ENCODE results near the gene VSIG8.
"Not testable (repeated sequence)": the region's sequence is repeated elsewhere in the genome, so short reads cannot be mapped to it uniquely, and the experiment has no call there.

VSIG8 gene, protein sequence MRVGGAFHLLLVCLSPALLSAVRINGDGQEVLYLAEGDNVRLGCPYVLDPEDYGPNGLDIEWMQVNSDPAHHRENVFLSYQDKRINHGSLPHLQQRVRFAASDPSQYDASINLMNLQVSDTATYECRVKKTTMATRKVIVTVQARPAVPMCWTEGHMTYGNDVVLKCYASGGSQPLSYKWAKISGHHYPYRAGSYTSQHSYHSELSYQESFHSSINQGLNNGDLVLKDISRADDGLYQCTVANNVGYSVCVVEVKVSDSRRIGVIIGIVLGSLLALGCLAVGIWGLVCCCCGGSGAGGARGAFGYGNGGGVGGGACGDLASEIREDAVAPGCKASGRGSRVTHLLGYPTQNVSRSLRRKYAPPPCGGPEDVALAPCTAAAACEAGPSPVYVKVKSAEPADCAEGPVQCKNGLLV

DNA sequence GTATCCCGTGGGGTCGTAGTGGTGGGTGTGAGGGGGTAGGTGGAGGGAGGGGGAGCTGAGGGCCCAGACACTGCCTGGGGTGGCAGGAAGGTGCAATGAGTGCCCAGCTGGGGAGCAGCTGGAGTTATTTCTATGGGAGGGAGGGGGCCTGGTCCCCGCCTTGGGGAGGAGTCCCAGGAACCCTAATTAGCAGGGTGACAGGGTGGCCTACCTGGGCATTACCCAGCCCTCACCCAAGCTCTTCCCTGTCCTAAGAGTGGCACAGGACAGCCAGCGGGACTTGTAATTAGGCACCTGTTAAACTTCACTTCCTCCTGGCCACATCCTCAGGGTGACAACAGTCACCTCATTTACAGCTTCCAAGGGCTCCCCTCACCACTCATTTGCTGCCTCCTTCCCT, at the start of gene VSIG8:
VSIG8 (minus strand) TSS at position 101 of the 400 bp plus-strand sequence. CDS start 136 bp downstream, outside the sequence.
- Mint-ChIP-seq H3K36me3 (ENCODE audit: low read depth) (no peaks in the 10 kb centered on the region), H3K9me3 (no peaks in the 10 kb centered on the region), H3K4me3 (no peak within 1 kb of the TSS), H3K27ac (no peak within 1 kb of the TSS), H3K4me1 (ENCODE audit: low read depth) (peaks cover 14% of the 10 kb centered on the region), H3K27me3 (ENCODE audit: low read depth) (peaks cover 27% of the 10 kb centered on the region)

DNA sequence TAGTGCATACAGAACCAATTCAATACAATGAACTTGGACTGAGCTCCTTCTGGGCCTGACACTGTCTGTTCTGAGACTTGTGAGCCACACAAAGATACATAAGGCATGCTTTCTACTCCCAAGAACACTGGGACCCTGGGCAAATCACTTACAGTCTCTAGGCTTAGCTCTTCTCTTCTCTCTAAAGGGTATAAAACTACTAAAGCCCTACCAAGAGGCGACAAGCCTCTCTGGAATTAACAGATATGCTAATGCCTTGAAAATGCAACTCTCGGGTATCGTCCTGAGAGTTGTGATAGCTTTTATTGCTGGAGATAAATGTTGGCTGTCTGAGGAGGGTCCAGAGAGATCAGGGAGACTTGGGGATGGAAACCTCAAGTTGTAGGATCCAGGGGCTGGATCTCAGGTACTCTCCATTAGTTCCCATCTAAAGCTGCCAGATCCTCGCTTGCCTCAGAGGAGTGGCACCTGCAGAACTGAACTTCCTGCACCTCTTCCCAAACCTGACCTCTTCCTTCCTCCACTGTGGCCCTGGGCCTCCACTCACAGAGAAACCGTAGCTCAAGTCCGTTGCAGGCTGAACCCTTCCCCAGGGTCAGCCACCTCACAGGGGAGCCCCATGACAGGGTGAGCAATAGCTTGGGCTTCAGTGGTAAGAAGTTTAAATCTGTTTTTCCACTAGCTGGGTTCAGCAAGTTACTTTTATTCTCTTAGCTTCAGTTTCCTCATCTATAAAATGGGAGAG, 49.0 kb upstream of the VSIG8 start:
- Mint-ChIP-seq H3K27ac (peak overlapping the region; percentile 93), H3K36me3 (ENCODE audit: low read depth) (peaks cover 15% of the 10 kb centered on the region), H3K9me3 (no peaks in the 10 kb centered on the region), H3K4me3 (peak overlapping the region; percentile 42), H3K4me1 (ENCODE audit: low read depth) (peaks cover 51% of the 10 kb centered on the region), H3K27me3 (ENCODE audit: low read depth) (no peaks in the 10 kb centered on the region)

- Mint-ChIP-seq H3K36me3 (ENCODE audit: low read depth) (peaks cover 4% of the 10 kb centered on the region), H3K27me3 (ENCODE audit: low read depth) (peaks cover 3% of the 10 kb centered on the region), H3K27ac (no peak overlapping the region), H3K9me3 (no peaks in the 10 kb centered on the region), H3K4me1 (ENCODE audit: low read depth) (peaks cover 36% of the 10 kb centered on the region), H3K4me3 (no peak overlapping the region)
Measured at GRCh38 chr1:159908031-159908940, 45.8 kb upstream of the VSIG8 start.

- H3K4me3 Mint-ChIP-seq, result no peak overlapping the region
- H3K27ac Mint-ChIP-seq, result peak overlapping the region; percentile 0
- no peaks in the 10 kb centered on the region for H3K9me3 Mint-ChIP-seq
- peaks cover 4% of the 10 kb centered on the region for H3K36me3 Mint-ChIP-seq (ENCODE audit: low read depth)
- peaks cover 27% of the 10 kb centered on the region for H3K4me1 Mint-ChIP-seq (ENCODE audit: low read depth)
- peaks cover 4% of the 10 kb centered on the region for H3K27me3 Mint-ChIP-seq (ENCODE audit: low read depth)
Measured at GRCh38 chr1:159906960-159907359, 44.5 kb upstream of the VSIG8 start.

GRCh38 chr1:159904036-159904435, 41.6 kb upstream of the VSIG8 start:
- H3K36me3 Mint-ChIP-seq (ENCODE audit: low read depth); H3K4me1 Mint-ChIP-seq (ENCODE audit: low read depth); H3K4me3 Mint-ChIP-seq; H3K9me3 Mint-ChIP-seq; H3K27me3 Mint-ChIP-seq (ENCODE audit: low read depth); H3K27ac Mint-ChIP-seq: not testable (repeated sequence)

- H3K4me1 Mint-ChIP-seq (ENCODE audit: low read depth), result peaks cover 4% of the 10 kb centered on the region
- no peak overlapping the region for H3K27ac Mint-ChIP-seq
- H3K36me3 Mint-ChIP-seq (ENCODE audit: low read depth), result no peaks in the 10 kb centered on the region
- H3K9me3 Mint-ChIP-seq, result no peaks in the 10 kb centered on the region
- H3K4me3 Mint-ChIP-seq, result no peak overlapping the region
- H3K27me3 Mint-ChIP-seq (ENCODE audit: low read depth), result peaks cover 4% of the 10 kb centered on the region
Measured at GRCh38 chr1:159902541-159902940, 40.1 kb upstream of the VSIG8 start.

DNA sequence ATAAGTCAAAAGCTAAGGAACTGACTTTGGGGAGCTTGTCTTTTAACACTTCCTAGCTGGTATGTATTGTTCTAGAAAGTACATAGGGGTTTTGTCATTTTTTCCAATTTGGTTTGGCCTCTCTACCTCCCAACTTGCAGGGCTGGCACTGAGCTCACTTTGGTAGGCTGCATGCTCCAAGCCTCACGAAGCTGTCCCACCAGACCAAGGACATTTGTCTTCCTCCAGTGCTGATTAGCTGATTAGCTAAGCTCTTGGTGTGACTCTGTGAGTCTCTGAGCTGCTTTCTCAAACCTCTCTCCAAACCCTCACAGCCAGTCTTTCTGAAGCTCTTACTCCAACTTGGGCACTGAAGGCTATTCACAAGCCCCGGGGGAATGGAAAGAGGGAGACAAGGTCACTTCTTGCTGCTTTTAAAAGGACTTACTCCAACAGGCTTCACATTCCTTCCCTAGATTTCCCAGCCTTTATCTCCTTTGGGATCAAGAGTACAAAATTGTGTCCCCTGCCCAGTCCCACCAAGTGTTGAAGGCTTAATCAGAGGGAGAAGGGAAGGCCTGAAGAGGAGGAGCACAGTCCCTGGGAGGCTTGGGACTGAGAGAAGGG, 38.4 kb upstream of the VSIG8 start:
- Mint-ChIP-seq H3K36me3 (ENCODE audit: low read depth) (no peaks in the 10 kb centered on the region), H3K9me3 (no peaks in the 10 kb centered on the region), H3K4me1 (ENCODE audit: low read depth) (no peaks in the 10 kb centered on the region), H3K4me3 (no peak overlapping the region), H3K27ac (no peak overlapping the region), H3K27me3 (ENCODE audit: low read depth) (peaks cover 4% of the 10 kb centered on the region)

DNA sequence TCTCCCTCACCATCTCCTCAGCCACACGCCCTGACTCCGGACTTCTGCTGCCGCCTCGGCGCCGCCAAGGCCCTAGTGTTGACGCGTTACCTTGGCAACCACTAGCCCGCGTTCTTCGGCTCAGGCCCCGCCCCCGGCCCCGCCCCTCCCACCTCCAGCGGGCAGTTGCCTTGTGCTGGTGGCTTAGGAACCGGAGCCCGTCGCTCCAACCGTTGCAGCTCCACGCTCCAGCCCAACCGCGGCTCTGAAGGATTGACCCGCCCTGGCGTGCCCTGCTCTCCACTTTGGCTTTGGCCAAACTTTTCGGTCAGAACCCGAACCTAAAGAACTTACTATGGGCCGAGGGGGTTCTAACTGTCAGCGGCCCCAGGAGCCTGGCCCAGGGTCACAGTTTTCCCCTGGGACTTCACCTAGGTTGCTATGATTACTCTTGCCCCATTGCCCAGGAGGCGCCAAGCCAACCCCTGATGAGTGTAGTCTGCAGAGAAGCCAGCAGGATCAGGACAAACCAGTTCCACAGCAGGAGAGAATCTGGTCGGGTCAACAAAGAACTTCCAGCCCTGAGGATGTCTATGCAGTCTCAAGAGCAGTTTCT, 37.7 kb upstream of the VSIG8 start, which contains the start of gene CFAP45:
CFAP45 (minus strand) TSS at position 80 of the 595 bp plus-strand sequence; CDS start at position 13, 67 bp downstream.
- peaks cover 8% of the 10 kb centered on the region for H3K27me3 Mint-ChIP-seq (ENCODE audit: low read depth)
- H3K4me3 Mint-ChIP-seq, result no peak within 1 kb of the TSS
- H3K4me1 Mint-ChIP-seq (ENCODE audit: low read depth), result no peaks in the 10 kb centered on the region
- no peaks in the 10 kb centered on the region for H3K36me3 Mint-ChIP-seq (ENCODE audit: low read depth)
- H3K27ac Mint-ChIP-seq, result no peak within 1 kb of the TSS
- H3K9me3 Mint-ChIP-seq, result no peaks in the 10 kb centered on the region

DNA sequence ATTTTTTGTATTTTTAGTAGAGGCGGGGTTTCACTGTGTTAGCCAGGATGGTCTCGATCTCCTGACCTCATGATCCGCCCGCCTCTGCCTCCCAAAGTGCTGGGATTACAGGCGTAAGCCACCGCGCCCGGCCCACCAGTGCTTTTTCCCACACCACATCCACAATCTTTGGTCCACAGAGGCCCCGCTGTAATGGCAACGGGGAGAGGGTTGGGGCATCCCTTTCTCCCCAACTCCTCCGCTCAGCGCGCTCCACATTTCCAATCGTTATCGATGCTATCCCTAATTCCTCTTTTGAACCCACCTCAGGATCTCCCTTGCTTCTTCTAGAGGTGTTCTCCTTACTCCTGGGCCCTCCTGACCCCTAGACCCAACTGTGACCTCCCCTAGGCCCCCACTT, 37.2 kb upstream of the VSIG8 start:
- H3K36me3 Mint-ChIP-seq (ENCODE audit: low read depth); H3K9me3 Mint-ChIP-seq; H3K4me1 Mint-ChIP-seq (ENCODE audit: low read depth); H3K4me3 Mint-ChIP-seq; H3K27ac Mint-ChIP-seq: not testable (repeated sequence)
- peaks cover 12% of the 10 kb centered on the region for H3K27me3 Mint-ChIP-seq (ENCODE audit: low read depth)

DNA sequence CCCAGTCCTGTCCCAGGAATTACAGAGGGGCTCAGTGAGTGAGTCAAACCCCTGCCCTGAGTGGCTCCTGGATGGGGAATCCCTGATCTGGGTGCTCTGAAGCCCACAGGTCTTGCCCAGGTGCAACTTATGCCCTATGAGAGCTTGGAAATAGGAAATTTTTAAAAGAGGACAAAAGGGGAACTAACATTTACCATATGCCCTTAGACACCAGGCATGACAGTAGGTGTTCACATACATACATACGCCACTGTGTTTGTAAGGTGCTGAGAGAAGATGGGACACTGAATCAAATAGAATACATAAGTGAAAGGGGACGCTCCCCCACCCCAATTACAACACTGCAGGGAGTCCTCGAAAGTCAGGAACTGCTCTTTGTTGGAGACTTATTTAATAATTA, 36.1 kb upstream of the VSIG8 start:
- Mint-ChIP-seq H3K9me3 (no peaks in the 10 kb centered on the region), H3K27me3 (ENCODE audit: low read depth) (peaks cover 19% of the 10 kb centered on the region), H3K4me3 (no peak overlapping the region), H3K27ac (no peak overlapping the region), H3K36me3 (ENCODE audit: low read depth) (no peaks in the 10 kb centered on the region), H3K4me1 (ENCODE audit: low read depth) (no peaks in the 10 kb centered on the region)

GRCh38 chr1:159897962-159898361, 35.5 kb upstream of the VSIG8 start:
- Mint-ChIP-seq H3K27ac (no peak overlapping the region), H3K4me3 (no peak overlapping the region), H3K9me3 (no peaks in the 10 kb centered on the region), H3K27me3 (ENCODE audit: low read depth) (peaks cover 16% of the 10 kb centered on the region), H3K4me1 (ENCODE audit: low read depth) (no peaks in the 10 kb centered on the region), H3K36me3 (ENCODE audit: low read depth) (no peaks in the 10 kb centered on the region)

- Mint-ChIP-seq H3K4me1 (ENCODE audit: low read depth) (peaks cover 2% of the 10 kb centered on the region), H3K9me3 (no peaks in the 10 kb centered on the region), H3K27me3 (ENCODE audit: low read depth) (peaks cover 16% of the 10 kb centered on the region), H3K27ac (no peak overlapping the region), H3K4me3 (no peak overlapping the region), H3K36me3 (ENCODE audit: low read depth) (no peaks in the 10 kb centered on the region)
Measured at GRCh38 chr1:159896546-159896930, 34.1 kb upstream of the VSIG8 start.

DNA sequence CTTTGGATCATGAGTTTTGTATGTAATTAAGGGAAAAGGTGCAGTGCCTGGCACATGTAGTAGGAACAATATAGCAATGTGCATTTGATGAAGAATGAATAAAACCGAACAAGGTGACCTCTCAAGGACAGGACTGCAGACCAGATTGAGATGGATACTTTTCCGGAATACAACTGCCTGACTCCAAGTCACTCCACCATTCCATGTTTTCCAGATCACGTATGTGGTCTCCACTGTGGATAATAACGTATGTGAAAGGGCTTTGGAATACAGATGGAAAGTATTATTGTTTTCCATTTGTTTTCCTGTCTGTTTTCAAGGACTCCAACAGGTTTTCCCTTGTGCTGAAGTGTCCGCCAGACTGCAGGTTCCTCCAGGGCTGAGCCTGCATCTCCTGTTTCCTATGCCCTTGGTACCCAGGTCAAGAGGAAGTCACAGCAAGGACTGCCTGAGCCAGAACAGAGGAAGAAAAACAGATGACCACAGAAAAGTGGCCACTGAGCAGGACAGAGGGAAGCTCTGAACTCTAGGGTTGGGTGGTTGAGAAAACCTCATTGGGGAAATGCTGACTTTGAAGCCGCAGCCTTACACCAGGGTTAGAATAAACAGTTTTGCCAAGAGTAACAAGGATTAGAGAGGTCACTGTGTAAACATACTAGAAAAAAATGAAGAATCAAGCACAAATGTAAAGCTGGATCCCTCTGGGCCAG, 33.5 kb upstream of the VSIG8 start:
- Mint-ChIP-seq H3K9me3 (no peaks in the 10 kb centered on the region), H3K36me3 (ENCODE audit: low read depth) (no peaks in the 10 kb centered on the region), H3K4me3 (no peak overlapping the region), H3K27ac (no peak overlapping the region), H3K27me3 (ENCODE audit: low read depth) (peaks cover 16% of the 10 kb centered on the region), H3K4me1 (ENCODE audit: low read depth) (peaks cover 4% of the 10 kb centered on the region)
